K562 (cell line): Measurements from ENCODE around the gene PPFIA1. TPM values are rescaled to one million over a fixed set of nuclear protein-coding genes. Genes with fewer than 3 reads are reported as not detected.

ENCODE experiments used
- ATAC-seq: fragments of 200-7000 bp; cut with Tn5 transposase; 3 replicates; pipeline ENCODE4 v1.9.1; 2020; ENCODE audit warnings: moderate library complexity
- BruUV-seq: library from RNA; stranded (reverse); fragments of 400-500 nt; replicated peaks from 2 replicates; lab custom pipeline; 2021; lab: Mats Ljungman, UMichigan
- CTCF ChIA-PET: fragments of 300-600 bp; formaldehyde crosslinking; extraction: SDS; loops from one replicate; lab custom pipeline; 2021; ENCODE audit warnings: low intra/inter-chr PET ratio; lab: Yijun Ruan, JAX
- POLR2A ChIA-PET: fragments of 300-600, 350-650 bp; sonication (Branson Sonifier 250); formaldehyde crosslinking; extraction: SDS; loops from one replicate; lab custom pipeline; 2021; ENCODE audit warnings: antibody characterized with exemption, inconsistent platforms; lab: Yijun Ruan, JAX
- DNase-seq, 4 experiments: peaks; one replicate each; pipeline versions ENCODE4 v3.0.0 to v3.0.0-alpha.2; 2011 to 2018; ENCODE audit warnings: low spot score in 3 of 4, mixed read lengths in 3 of 4; ENCODE audit errors: extremely low read depth in 1 of 4
- FAIRE-seq: peaks from 2 replicates; lab custom pipeline; 2011; peaks lifted over from hg19 to GRCh38; lab: Jason Lieb, UNC
- H2AFZ ChIP-seq: 2 replicates; pipeline ENCODE4 v1.6.0; 2011; ENCODE audit warnings: low read depth, low read length, control low read depth, inconsistent platforms
- H3K27ac ChIP-seq: fragments of 200-600 bp; 3 replicates; pipeline ENCODE4 v1.8.0; 2011; ENCODE audit warnings: low read depth, mild to moderate bottlenecking, control low read depth, inconsistent platforms, low read length, moderate library complexity, mixed read lengths; ENCODE audit errors: extremely low read depth
- H3K27me3 ChIP-seq, 2 experiments: fragments of 300-600 bp in 1 of 2; 2 replicates in 1 of 2; 3 replicates in 1 of 2; pipeline versions ENCODE4 v1.6.0 to v1.8.0; 2011; ENCODE audit warnings: inconsistent platforms in 2 of 2, low read length in 2 of 2, mild to moderate bottlenecking in 1 of 2, mixed read lengths in 1 of 2, moderate library complexity in 1 of 2; ENCODE audit not compliant: control insufficient read depth in 2 of 2, insufficient read depth in 2 of 2
- H3K36me3 ChIP-seq: fragments of 300-600 bp; 3 replicates; pipeline ENCODE4 v1.8.0; 2011; ENCODE audit warnings: mild to moderate bottlenecking, low read length, inconsistent platforms; ENCODE audit not compliant: control insufficient read depth, insufficient read depth
- H3K4me1 ChIP-seq, 2 experiments: fragments of 200-600 bp in 1 of 2; replicated peaks in 1 of 2; 2 replicates in 1 of 2; 3 replicates in 1 of 2; pipeline versions ENCODE4 v1.5.1 to v1.8.0; 2011; ENCODE audit warnings: inconsistent platforms in 2 of 2, low read length in 2 of 2, mild to moderate bottlenecking in 1 of 2, mixed read lengths in 1 of 2, moderate library complexity in 1 of 2; ENCODE audit not compliant: control insufficient read depth in 2 of 2, insufficient read depth in 2 of 2
- H3K4me2 ChIP-seq: 2 replicates; pipeline ENCODE4 v1.6.1; 2011; ENCODE audit warnings: low read length, control low read depth, inconsistent platforms, mixed read lengths; ENCODE audit not compliant: insufficient read depth
- H3K4me3 ChIP-seq: fragments of 200-600 bp; sonication (generic), shearing (Covaris generic); 2 replicates; pipeline ENCODE4 v1.5.1; 2016; ENCODE audit warnings: control low read depth, inconsistent platforms
- H3K79me2 ChIP-seq: fragments of 200-600 bp; 3 replicates; pipeline ENCODE4 v1.8.0; 2011; ENCODE audit warnings: low read length, inconsistent platforms; ENCODE audit not compliant: control insufficient read depth, insufficient read depth
- H3K9ac ChIP-seq, 2 experiments: 2 replicates each; pipeline versions ENCODE4 v1.6.0 to v1.6.1; 2011; ENCODE audit warnings: low read depth in 2 of 2, low read length in 2 of 2, control low read depth in 1 of 2, inconsistent platforms in 1 of 2, mild to moderate bottlenecking in 1 of 2, mixed read lengths in 1 of 2; ENCODE audit not compliant: insufficient read depth in 1 of 2
- H3K9me1 ChIP-seq: one replicate; pipeline ENCODE4 v1.6.0; 2011; ENCODE audit warnings: inconsistent platforms, mild to moderate bottlenecking, low read length, moderate library complexity; ENCODE audit not compliant: control insufficient read depth, insufficient read depth
- H3K9me3 ChIP-seq: replicated peaks from 2 replicates; pipeline ENCODE4 v1.5.1; 2011; ENCODE audit warnings: low read depth, low read length, inconsistent platforms; ENCODE audit not compliant: control insufficient read depth, insufficient read depth
- H4K20me1 ChIP-seq: replicated peaks from 2 replicates; pipeline ENCODE4 v1.6.1; 2011; ENCODE audit warnings: low read length, inconsistent platforms, mixed read lengths; ENCODE audit not compliant: control insufficient read depth, insufficient read depth
- CBX1 ChIP-seq: sonication (generic); IDR thresholded peaks from 2 replicates; pipeline ENCODE4 v1.6.1; 2016; ENCODE audit warnings: antibody characterized with exemption, low read depth, mild to moderate bottlenecking
- CHD4 ChIP-seq: fragments of 200-600 bp; sonication (generic); IDR thresholded peaks from 3 replicates; pipeline ENCODE4 v1.6.1; 2012; ENCODE audit warnings: low read depth, mild to moderate bottlenecking, mixed read lengths, low read length, inconsistent platforms; ENCODE audit not compliant: insufficient read depth, insufficient replicate concordance, poor library complexity, severe bottlenecking
- HDAC3 ChIP-seq: fragments of 450-650 bp; IDR thresholded peaks from 2 replicates; pipeline ENCODE4 v1.6.1; 2018; ENCODE audit warnings: borderline replicate concordance, mild to moderate bottlenecking, moderate library complexity; ENCODE audit not compliant: partially characterized antibody
- KAT7 ChIP-seq: sonication (generic); formaldehyde crosslinking; IDR thresholded peaks from 2 replicates; pipeline ENCODE4 v1.8.0; 2022; ENCODE audit warnings: missing genetic modification reagents, mild to moderate bottlenecking, borderline replicate concordance
- LCOR ChIP-seq: sonication (generic); formaldehyde crosslinking; IDR thresholded peaks from 2 replicates; pipeline ENCODE4 v1.8.0; 2022; ENCODE audit warnings: mild to moderate bottlenecking, missing genetic modification reagents
- NBN ChIP-seq: fragments of 450-650 bp; IDR thresholded peaks from 2 replicates; pipeline ENCODE4 v1.6.1; 2016; ENCODE audit warnings: low read depth, mild to moderate bottlenecking
- POU5F1 ChIP-seq: fragments of 150-350 bp; IDR thresholded peaks from 2 replicates; pipeline ENCODE4 v1.6.1; 2014; ENCODE audit warnings: borderline replicate concordance, low read length, low read depth, mild to moderate bottlenecking; ENCODE audit not compliant: partially characterized antibody
- RNF219 ChIP-seq: fragments of 250-450 bp; sonication (Bioruptor Pico); IDR thresholded peaks from 2 replicates; pipeline ENCODE4 v1.5.0; 2022; ENCODE audit warnings: mild to moderate bottlenecking
- TGIF2 ChIP-seq: sonication (generic); formaldehyde crosslinking; IDR thresholded peaks from 2 replicates; pipeline ENCODE4 v1.8.1; 2022; ENCODE audit warnings: mild to moderate bottlenecking, missing genetic modification reagents, moderate library complexity
- ZBTB1 ChIP-seq: sonication (generic); formaldehyde crosslinking; IDR thresholded peaks from 2 replicates; pipeline ENCODE4 v1.8.1; 2023; ENCODE audit warnings: missing genetic modification reagents, low read depth, mild to moderate bottlenecking, borderline replicate concordance
- ZNF696 ChIP-seq: fragments of 250-450 bp; sonication (Bioruptor Pico); conservative IDR thresholded peaks from 2 replicates; pipeline ENCODE4 v1.4.0; 2020; ENCODE audit warnings: mild to moderate bottlenecking, moderate library complexity
- WGBS: fragments of 100-300 bp; shearing (Covaris generic); methylation state at CpG from one replicate; pipeline ENCODE4 v1.1.6; 2016; ENCODE audit warnings: low coverage, mixed read lengths; ENCODE audit not compliant: insufficient coverage; ENCODE audit errors: missing lambda C conversion rate; 5-methylcytosine and 5-hydroxymethylcytosine counted together
- in situ Hi-C: fragments of 300-500 bp; cut with MboI; formaldehyde crosslinking; loops from 4 replicates; pipeline ENCODE4 v1.15.0; 2018; ENCODE audit warnings: inconsistent platforms, mixed read lengths
- intact Hi-C: fragments of 100-400 bp; cut with micrococcal nuclease; formaldehyde crosslinking; loops from 2 replicates; pipeline ENCODE4 v1.14.2; 2022
- polyA plus RNA-seq, 8 experiments: library from polyadenylated mRNA; depleted of rRNA in 4 of 8; stranded (reverse) in 5 of 8; unstranded in 3 of 8; fragments of >200 nt; fragmentation: Nextera tagmentation in 2 of 8; fragmentation: Illumina TruSeq in 1 of 8; extraction: Ambion mirVana in 2 of 8; extraction: Trizol in 1 of 8; gene quantifications; 2 replicates each; pipeline versions ENCODE4 v1.2.1 to v1.2.3, GENCODE V29; 2011 to 2014; ENCODE audit warnings: inconsistent platforms in 1 of 8, missing spikeins in 1 of 8
- total RNA-seq, 7 experiments: library from RNA; depleted of rRNA in 6 of 7; stranded (reverse); fragments of >200 nt in 6 of 7; fragmentation: Illumina TruSeq in 2 of 7; extraction: Trizol in 2 of 7; gene quantifications; 2 replicates each; pipeline versions ENCODE4 v1.2.1 to v1.2.3, GENCODE V29; 2011 to 2021; ENCODE audit warnings: low replicate concordance in 1 of 7

PPFIA1 gene
- total and polyA plus RNA-seq, 9 of the 15 experiments (the other 6 are each of a cell fraction or from before 2014, with no cell fraction given) = 9.9 to 41.5 (median 28.5) TPM

DNA sequence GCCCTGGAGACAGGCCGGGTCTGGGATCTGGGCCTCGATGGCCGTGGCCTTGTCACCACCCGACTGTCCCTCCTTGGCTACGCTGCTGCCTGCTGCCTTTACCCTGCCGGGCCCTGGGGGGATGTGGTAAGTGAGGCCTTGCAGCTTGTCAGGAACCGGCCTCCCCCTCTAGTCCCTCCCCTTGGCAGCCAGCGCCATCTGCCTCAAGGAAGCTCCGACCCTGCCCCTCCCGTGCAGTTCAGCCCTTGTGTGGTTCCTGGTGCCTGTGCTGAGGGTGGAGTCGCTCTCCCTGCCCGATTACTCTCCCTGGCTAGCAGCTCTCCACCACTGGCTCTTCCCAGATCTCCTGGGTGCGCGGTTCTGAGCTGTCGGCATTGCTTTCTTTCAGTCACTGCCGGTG lies 161.6 kb downstream of the PPFIA1 start:
- DNase-seq (no peak), ATAC-seq (no peak), FAIRE-seq (no peak)
- no peaks in the 10 kb centered on the region for H3K79me2 ChIP-seq
- ChIA-PET POLR2A (interaction anchor here (0.6 to 0.8 kb wide), 2 partner anchors 8 to 12 kb away, joined by 3 read pairs; no protein-coding TSS in a partner anchor), CTCF (no interaction called here)
- H3K4me3 ChIP-seq = no peak overlapping the region
- H3K4me2 ChIP-seq = no peak overlapping the region
- no peaks in the 10 kb centered on the region for H4K20me1 ChIP-seq
- H3K36me3 ChIP-seq = peaks cover 97% of the 10 kb centered on the region; the same call in 2 of the 3 replicates
- H3K9me3 ChIP-seq = no peaks in the 10 kb centered on the region
- peaks cover 0 to 10% of the 10 kb centered on the region in 2 experiments; a peak in 1 of 5 replicates for H3K4me1 ChIP-seq
- in situ Hi-C loops = no loop called here
- BruUV-seq = no TSS peak
- no peaks in the 10 kb centered on the region for H3K9me1 ChIP-seq
- H3K27ac ChIP-seq = no peak overlapping the region
- 92% methylated on average over 10 of the region's 16 CpGs for WGBS
- TF ChIP-seq LCOR (CRISPR knock-in tag) (no peak), HDAC3 (no peak), KAT7 (CRISPR knock-in tag) (no peak), RNF219 (CRISPR knock-in tag) (no peak), POU5F1 (no peak), TGIF2 (CRISPR knock-in tag) (no peak), ZBTB1 (CRISPR knock-in tag) (no peak), NBN (no peak), CHD4 (no peak), CBX1 (no peak), ZNF696 (no peak)
- H2AFZ ChIP-seq = no peak overlapping the region
- no peak overlapping the region for H3K9ac ChIP-seq
- no peaks in the 10 kb centered on the region for H3K27me3 ChIP-seq
- intact Hi-C loops = no loop called here
